HFFc6 (cell line): ENCODE data around the gene WDR19. TPM values are rescaled to one million over a fixed set of nuclear protein-coding genes. Genes with fewer than 3 reads are reported as not detected.

Experiments used
- DNase-seq: peaks from one replicate; pipeline ENCODE4 v3.0.0-alpha.2; 2018
- H3K27ac Mint-ChIP-seq: 2 replicates; pipeline ENCODE4 v1.8.0; 2020; ENCODE audit warnings: mild to moderate bottlenecking, mixed read lengths
- H3K27me3 Mint-ChIP-seq: 2 replicates; pipeline ENCODE4 v1.8.0; 2021; ENCODE audit warnings: mild to moderate bottlenecking, moderate library complexity, mixed read lengths; ENCODE audit not compliant: insufficient read depth
- H3K36me3 Mint-ChIP-seq: 2 replicates; pipeline ENCODE4 v1.8.0; 2021; ENCODE audit warnings: low read depth, mixed read lengths
- H3K4me1 Mint-ChIP-seq: 2 replicates; pipeline ENCODE4 v1.8.0; 2020; ENCODE audit warnings: low read depth, mixed read lengths
- H3K4me3 Mint-ChIP-seq: 2 replicates; pipeline ENCODE4 v1.8.0; 2020; ENCODE audit warnings: mild to moderate bottlenecking, moderate library complexity, mixed read lengths
- H3K9me3 Mint-ChIP-seq: 2 replicates; pipeline ENCODE4 v1.8.0; 2020; ENCODE audit warnings: mild to moderate bottlenecking, mixed read lengths
- CTCF ChIP-seq: fragments of 200-600 bp; sonication (generic); IDR thresholded peaks from 2 replicates; pipeline ENCODE4 v1.5.0; 2021; ENCODE audit warnings: antibody characterized with exemption, mild to moderate bottlenecking
- total RNA-seq, 6 experiments: library from RNA; stranded (reverse); fragmentation: NEBNext Ultra II Directional; extraction: Animal tissue kit (Norgen Biotek cat#: 25700); gene quantifications; 2 replicates in 1 of 6; 3 replicates in 5 of 6; pipeline ENCODE4 v1.2.3, GENCODE V29; 2021

Gene WDR19
- total RNA-seq, 6 experiments from 2014 or later, result 8.7 to 11.9 (median 10.0) TPM

GRCh38 chr4:39324446-39324845 lies 142.1 kb downstream of the WDR19 start:
- no peaks in the 10 kb centered on the region for H3K27me3 Mint-ChIP-seq
- no peak overlapping the region for H3K4me3 Mint-ChIP-seq
- H3K27ac Mint-ChIP-seq, result no peak overlapping the region
- no peak for DNase-seq
- TF ChIP-seq CTCF, result no peak
- H3K36me3 Mint-ChIP-seq, result peaks cover 38% of the 10 kb centered on the region
- no peaks in the 10 kb centered on the region for H3K9me3 Mint-ChIP-seq
- H3K4me1 Mint-ChIP-seq, result peaks cover 43% of the 10 kb centered on the region

- DNase-seq, result no peak
- TF ChIP-seq CTCF, result no peak
- H3K36me3 Mint-ChIP-seq, result peaks cover 38% of the 10 kb centered on the region
These were observed 142.7 kb downstream of the WDR19 start for GRCh38 chr4:39324897-39325613.

GRCh38 chr4:39326468-39326977 lies 144.2 kb downstream of the WDR19 start:
- Mint-ChIP-seq H3K4me1 (peaks cover 28% of the 10 kb centered on the region), H3K27me3 (no peaks in the 10 kb centered on the region), H3K9me3 (no peaks in the 10 kb centered on the region), H3K4me3 (no peak overlapping the region), H3K27ac (no peak overlapping the region), H3K36me3 (peaks cover 38% of the 10 kb centered on the region)
- TF ChIP-seq CTCF, result no peak
- no peak for DNase-seq

More at GRCh38 chr4:39324897-39325613, 142.7 kb downstream of the WDR19 start:
- Mint-ChIP-seq H3K9me3 (no peaks in the 10 kb centered on the region), H3K4me1 (peaks cover 37% of the 10 kb centered on the region), H3K27ac (no peak overlapping the region), H3K4me3 (no peak overlapping the region), H3K27me3 (no peaks in the 10 kb centered on the region)

GRCh38 chr4:39330353-39330752 lies 148.0 kb downstream of the WDR19 start:
- no peak for DNase-seq
- peaks cover 17% of the 10 kb centered on the region for H3K4me1 Mint-ChIP-seq
- no peaks in the 10 kb centered on the region for H3K27me3 Mint-ChIP-seq
- no peak for TF ChIP-seq CTCF
- H3K4me3 Mint-ChIP-seq, result no peak overlapping the region; the same call in 1 of the 2 replicates
- peaks cover 25% of the 10 kb centered on the region for H3K36me3 Mint-ChIP-seq
- H3K27ac Mint-ChIP-seq, result peak overlapping the region; percentile 45; the same call in 1 of the 2 replicates
- no peaks in the 10 kb centered on the region for H3K9me3 Mint-ChIP-seq

- no peak for DNase-seq
- Mint-ChIP-seq H3K4me1 (peaks cover 20% of the 10 kb centered on the region), H3K36me3 (peaks cover 19% of the 10 kb centered on the region), H3K9me3 (no peaks in the 10 kb centered on the region), H3K27me3 (no peaks in the 10 kb centered on the region), H3K27ac (no peak overlapping the region), H3K4me3 (no peak overlapping the region)
- TF ChIP-seq CTCF, result no peak
These were observed 148.9 kb downstream of the WDR19 start for GRCh38 chr4:39331191-39331590.

Other genes with a start within 250 kb of the WDR19 start
- gene TMEM156, start 150.1 kb upstream of the WDR19 start, total RNA-seq, result under 1 TPM; 0.07 to 0.48 (median 0.41) TPM
- gene KLHL5, start 120.3 kb upstream of the WDR19 start, total RNA-seq, result 10 to 100 TPM; 48.0 to 59.3 (median 50.6) TPM
- 10 to 100 TPM; 35.1 to 42.7 (median 41.0) TPM for gene RFC1, start 183.8 kb downstream of the WDR19 start, total RNA-seq
- gene KLB, start 224.4 kb downstream of the WDR19 start, total RNA-seq, result not detected